OCI-M1 (cell line): ENCODE results near the gene NECTIN1.
A peak's percentile ranks its signal among the peaks of the same experiment; 100 is the strongest.

Source experiments
- DNase-seq: peaks from one replicate; lab custom pipeline; 2025; lab: John Stamatoyannopoulos, UW

The NECTIN1 gene

GRCh38 chr11:119754656-119755355 lies 25.8 kb upstream of the NECTIN1 start:
- DNase-seq: no peak

GRCh38 chr11:119754199-119754598 lies 25.2 kb upstream of the NECTIN1 start:
- DNase-seq: no peak

GRCh38 chr11:119752946-119753345 lies 23.9 kb upstream of the NECTIN1 start:
- DNase-seq: no peak

- DNase-seq: no peak
Observed at GRCh38 chr11:119752345-119752871, 23.4 kb upstream of the NECTIN1 start.

- no peak for DNase-seq
Observed at GRCh38 chr11:119750056-119750455, 21.1 kb upstream of the NECTIN1 start.

GRCh38 chr11:119749006-119749565 lies 20.1 kb upstream of the NECTIN1 start:
- no peak for DNase-seq

- no peak for DNase-seq
Observed at GRCh38 chr11:119747868-119748660, 19.1 kb upstream of the NECTIN1 start.

- DNase-seq: no peak
Observed at GRCh38 chr11:119745776-119746535, 17.0 kb upstream of the NECTIN1 start.

GRCh38 chr11:119745112-119745511 lies 16.1 kb upstream of the NECTIN1 start:
- no peak for DNase-seq

- no peak for DNase-seq
Observed at GRCh38 chr11:119744577-119744976, 15.6 kb upstream of the NECTIN1 start.

- no peak for DNase-seq
Observed at GRCh38 chr11:119743006-119743405, 14.0 kb upstream of the NECTIN1 start.

- DNase-seq: peak; percentile 73
Observed at GRCh38 chr11:119742263-119742861, 13.4 kb upstream of the NECTIN1 start.

GRCh38 chr11:119741369-119742262 lies 12.6 kb upstream of the NECTIN1 start:
- peak; percentile 79 for DNase-seq

GRCh38 chr11:119739975-119740374 lies 11.0 kb upstream of the NECTIN1 start:
- DNase-seq: no peak

- no peak for DNase-seq
Observed at GRCh38 chr11:119739021-119739703, 10.2 kb upstream of the NECTIN1 start.

- DNase-seq: no peak
Observed at GRCh38 chr11:119738059-119738439, 9.0 kb upstream of the NECTIN1 start.

- no peak for DNase-seq
Observed at GRCh38 chr11:119737366-119738058, 8.5 kb upstream of the NECTIN1 start.

- DNase-seq: no peak
Observed at GRCh38 chr11:119734788-119735187, 5.8 kb upstream of the NECTIN1 start.

GRCh38 chr11:119730789-119731386 lies 1.9 kb upstream of the NECTIN1 start:
- DNase-seq: no peak
